Measurements from ENCODE around the gene LAD1.

Gene LAD1

DNA sequence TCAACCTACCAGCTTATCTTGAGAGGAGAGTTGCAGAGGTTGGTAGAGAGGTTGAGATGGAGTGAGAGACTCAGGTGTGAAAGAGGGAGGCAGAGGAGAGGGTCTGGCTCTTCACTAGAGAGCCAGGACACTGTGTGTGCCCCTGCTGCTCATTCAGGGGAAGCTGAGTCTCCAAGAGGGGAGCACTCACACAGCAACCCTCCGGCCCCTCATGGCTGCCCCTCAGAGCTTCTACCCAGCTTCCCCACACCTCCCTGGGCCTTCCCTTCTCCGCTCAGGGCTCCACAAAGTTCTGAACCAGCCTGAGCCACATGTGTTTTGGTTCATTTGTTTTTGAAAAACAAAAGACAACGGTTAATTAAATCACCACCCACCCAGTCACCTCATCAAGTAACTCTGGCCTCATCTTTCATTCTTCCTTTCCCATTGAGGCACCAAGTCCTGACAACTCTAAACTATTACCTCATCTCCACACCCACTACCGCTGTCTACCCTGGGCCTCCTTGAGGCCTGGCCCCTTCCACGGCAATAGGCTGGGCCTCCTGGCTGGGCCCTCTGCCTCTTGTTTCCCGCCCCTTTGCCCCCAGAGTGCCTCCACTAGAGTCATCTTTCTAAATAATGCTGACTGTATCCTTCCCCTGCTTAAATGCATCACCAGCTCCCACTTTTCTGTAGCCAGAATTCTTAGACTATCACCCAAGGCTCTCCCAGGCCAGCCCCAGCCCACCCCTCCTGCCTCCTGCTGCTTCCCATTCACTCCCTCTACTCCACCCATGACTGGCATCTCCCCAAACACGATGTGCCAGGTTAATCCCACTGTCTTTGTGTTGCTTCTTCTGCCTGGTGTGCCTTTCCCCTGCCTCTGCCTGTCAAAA, 54.7 kb downstream of the LAD1 start:
- no peak for DNase-seq

DNA sequence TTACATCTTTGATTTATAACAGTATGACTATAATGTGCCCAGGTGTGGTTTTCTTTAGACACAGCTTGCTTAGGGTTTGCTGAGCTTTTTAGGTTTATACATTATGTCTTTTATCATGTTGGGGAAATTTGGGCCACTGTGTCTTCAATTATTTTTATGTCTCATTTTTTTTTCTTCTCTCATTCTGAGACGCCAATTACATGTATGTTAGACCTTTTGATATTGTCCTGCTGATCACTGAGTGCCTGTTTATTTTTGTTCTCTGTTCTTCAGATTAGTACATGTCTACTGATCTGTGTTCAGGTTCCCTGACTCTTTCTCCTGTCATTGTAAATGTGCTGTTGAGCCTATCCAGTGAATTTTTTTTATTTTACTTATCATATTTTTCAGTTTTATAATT, 57.7 kb downstream of the LAD1 start:
- DNase-seq, result no peak

DNA sequence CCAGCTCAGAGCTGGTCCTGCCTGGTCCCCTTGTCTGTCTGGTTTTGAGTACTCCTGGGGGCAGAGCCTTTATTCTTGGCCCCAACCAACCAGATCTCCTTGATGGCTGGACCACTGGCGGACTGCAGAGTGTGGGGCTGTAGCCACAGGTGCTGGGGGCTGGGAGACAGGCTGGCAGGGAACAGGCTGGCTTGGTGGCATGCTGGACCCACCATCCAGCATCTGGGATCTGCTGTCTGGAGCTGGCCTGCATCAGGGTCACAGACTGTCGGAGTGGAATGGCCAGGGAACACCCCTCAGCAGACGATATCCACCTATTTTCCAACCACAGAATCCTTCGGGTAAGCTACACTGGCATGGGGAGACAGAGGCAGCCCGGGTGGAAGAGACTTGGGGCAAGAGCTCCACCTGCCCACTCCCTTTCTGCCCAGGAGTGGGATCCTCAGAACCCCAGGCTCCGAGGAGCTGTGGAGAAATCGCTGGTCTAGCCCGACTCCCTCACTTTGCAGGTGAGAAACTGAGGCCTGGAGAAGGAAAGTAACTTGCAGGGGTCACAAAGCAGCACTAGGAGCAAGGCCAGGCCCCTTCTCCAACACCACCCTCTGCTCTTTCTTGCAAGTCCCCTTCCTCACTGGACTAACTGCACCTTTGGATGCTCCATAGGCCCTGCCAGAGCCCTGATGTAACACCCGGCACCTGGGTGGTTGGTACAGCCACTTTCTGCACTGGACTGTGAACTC, 62.2 kb downstream of the LAD1 start:
- DNase-seq, result no peak

DNA sequence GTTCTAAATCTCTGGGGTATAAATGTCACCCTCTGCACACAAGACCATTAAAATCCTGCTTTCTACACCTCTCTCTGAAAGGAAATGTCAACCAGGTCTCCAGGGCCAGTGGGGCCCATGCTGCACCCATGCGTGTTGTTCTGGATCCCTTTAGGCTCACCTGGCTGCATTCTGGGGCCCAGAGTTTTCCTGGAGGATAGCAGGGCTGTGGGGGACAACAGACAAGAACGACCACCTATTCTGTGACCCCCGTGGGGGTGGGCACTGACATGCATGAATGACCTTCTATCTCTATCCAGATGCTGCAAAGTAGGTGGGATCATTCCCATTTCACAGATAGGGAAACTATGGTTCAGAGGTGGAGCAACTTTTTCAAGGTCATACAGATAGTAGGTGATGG, 63.2 kb downstream of the LAD1 start:
- no peak for DNase-seq

DNA sequence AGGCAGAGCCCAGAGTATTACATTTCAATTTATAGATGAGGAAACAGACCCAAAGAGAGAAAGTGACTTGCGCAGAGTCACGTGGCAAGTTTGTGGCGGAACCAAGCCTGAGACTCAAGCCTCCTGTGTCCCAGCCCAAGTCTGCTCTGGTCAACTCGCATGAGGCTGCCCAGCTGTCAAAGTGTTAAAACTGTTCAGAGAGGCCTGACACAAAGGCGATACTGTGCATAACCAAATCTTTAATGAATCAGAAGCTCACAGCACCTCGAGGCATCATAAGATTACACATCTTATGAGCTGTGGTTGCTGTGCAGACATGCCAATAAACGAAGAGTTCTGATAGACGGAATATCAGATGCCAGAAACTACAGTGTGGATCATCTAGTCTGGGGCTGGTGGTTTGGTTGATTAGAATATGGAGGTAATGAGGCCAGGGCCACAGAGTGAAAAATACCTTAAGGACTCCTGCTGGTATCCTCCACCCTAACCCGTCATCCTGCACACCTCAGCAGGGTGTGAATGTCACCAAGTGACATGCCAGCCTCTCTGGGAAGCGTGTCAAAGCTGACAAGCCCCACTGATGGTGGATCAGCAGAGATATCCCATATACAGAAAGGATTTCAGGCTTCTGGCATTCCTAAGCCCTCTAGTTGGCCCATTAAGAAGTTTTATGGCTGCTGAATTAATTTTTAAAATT, 63.8 kb downstream of the LAD1 start:
- no peak for DNase-seq

DNA sequence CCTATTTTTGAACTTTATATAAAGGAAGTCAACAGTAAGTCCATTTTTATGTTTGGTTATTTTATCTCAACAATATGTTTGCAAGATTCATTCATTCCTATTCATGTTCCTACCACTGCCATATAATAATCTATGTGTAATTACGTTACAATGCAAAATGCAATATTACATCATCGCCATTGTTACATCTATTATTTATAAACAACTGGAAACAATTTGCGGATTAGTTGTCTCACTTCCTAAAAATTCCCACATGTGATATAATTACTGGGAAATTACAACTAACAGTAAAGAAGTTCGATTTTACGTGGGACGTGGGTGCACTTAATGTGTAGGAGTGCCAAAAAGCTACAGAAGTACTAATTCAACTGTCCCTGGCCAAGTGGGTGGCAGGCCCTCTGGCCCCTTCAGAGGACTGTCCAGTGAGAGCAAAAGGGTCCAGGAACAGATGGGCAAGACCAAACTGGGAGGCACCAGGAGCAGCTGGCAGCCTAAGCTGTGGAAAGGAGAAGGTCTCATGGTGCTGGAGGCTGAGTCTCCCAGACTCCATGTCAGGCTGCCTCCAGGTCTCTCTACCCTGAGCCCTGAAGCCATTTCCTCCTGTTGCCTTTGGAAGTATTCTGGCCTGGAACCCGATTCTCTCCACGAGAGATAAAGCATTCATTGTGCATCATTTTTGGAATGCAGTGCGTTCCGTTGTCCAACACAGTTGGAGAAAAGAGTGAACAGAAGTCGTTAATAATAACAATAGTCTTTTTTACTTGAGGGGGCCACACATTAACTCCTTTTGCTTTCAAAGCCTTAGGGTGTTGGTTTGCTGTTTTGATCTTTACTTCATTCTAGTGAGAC, 64.6 kb downstream of the LAD1 start:
- no peak for DNase-seq

DNA sequence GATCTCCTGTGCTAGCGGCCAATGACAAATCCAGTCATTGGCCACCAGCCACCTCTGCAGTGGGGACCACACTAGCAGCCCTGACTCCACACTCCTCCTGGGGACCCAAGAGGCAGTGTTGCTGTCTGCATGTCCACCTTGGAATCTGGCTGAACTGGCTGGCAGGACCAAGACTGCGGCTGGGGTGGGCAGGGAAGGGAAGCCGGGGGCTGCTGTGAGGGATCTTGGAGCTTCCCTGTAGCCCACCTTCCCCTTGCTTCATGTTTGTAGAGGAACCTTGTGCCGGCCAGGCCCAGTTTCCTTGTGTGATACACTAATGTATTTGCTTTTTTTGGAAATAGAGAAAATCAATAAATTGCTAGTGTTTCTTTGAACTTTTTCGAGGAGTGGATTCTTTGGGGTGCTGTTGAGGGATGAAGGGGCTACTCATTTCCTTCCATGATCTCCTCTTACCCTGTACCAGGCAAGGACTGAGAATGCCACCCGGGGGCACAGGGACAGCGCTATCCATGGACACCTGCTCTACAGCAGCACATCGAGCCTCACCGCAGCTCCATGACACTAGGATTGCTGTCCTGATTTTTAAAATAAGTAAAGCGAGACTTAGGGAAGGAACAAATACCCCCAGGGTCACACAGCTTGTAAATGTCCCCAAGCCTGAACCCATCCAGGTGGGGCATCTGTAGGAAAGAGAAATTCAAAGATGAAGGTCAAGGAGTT, 66.3 kb downstream of the LAD1 start:
- DNase-seq, result no peak

DNA sequence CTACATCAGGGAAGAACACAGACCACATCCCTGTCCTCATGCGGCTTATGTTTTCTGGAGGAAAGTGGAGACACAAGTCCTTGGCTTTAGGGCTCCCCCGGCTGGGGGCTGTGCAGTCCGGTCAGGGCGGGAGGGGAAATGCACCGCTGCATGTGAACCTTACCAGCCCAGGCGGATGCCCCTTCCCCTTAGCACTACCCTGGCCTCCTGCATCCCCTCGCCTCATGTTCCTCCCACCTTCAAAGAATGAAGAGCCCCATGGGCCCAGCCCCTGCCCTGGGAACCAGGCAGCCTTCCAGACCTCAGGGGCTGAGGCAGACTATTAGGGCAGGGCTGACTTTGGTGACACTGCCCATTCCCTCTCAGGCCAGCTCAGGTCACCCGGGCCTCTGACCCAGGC, 67.1 kb downstream of the LAD1 start:
- no peak for DNase-seq

DNA sequence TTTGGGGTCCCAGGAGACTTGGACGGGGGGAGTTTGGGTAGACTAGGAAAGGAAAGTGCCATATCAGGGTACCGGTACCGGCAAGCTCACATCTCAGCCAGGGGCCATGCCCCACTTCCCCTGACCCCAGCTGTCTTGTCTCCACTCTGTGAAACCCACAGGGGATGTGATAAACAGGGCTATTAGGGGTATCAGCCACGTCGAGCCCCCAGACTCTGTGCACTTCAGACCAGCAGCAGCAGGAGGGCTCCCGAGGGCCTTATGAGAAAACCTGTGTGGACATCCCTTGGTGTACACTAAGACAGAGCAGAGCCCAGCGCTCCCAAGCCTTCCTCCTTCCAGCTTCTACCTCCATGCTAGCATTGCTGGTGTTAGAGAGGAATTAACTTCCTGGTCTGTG, 68.0 kb downstream of the LAD1 start:
- DNase-seq, result no peak

All from hematopoietic multipotent progenitor cell treated with erythropoietin and hydrocortisone succinate and interleukin-3 and kit ligand, for 4 days (in vitro differentiated cells).